ENCODE measurements around the gene HSD17B11. TPM values are rescaled to one million over a fixed set of nuclear protein-coding genes. Genes with fewer than 3 reads are reported as not detected.

The HSD17B11 gene
- total RNA-seq, 1 experiment from 2014 or later, result 8.8 TPM

GRCh38 chr4:87330761-87331160 lies 60.2 kb downstream of the HSD17B11 start:
- DNase-seq, result no peak
- Histone ChIP-seq H4K5ac (ENCODE audit: insufficient read length, low read depth, low read length) (no peak overlapping the region), H3K79me2 (ENCODE audit: insufficient read depth, low read length) (no peaks in the 10 kb centered on the region), H3T11ph (ENCODE audit: low read length) (no peak overlapping the region), H3K27me3 (ENCODE audit: insufficient read depth, low read length) (no peaks in the 10 kb centered on the region), H2BK5ac (ENCODE audit: insufficient read length, low read length) (no peak overlapping the region), H3K27ac (ENCODE audit: insufficient read length, low read depth, low read length) (no peak overlapping the region), H3K18ac (ENCODE audit: insufficient read length, low read depth, low read length) (no peak overlapping the region), H4K8ac (replicated peaks; ENCODE audit: insufficient read length, low read depth, low read length) (no peak overlapping the region), H3K4me2 (ENCODE audit: insufficient read depth, insufficient read length, low read length) (no peak overlapping the region), H3K79me1 (ENCODE audit: insufficient read depth, low read depth, low read length, poor library complexity, severe bottlenecking) (no peaks in the 10 kb centered on the region), H2BK12ac (ENCODE audit: insufficient read length, low read depth, low read length) (no peak overlapping the region), H3K4ac (ENCODE audit: low read depth, low read length) (no peak overlapping the region), H3K14ac (ENCODE audit: insufficient read depth, low read length) (no peak overlapping the region), H2BK20ac (ENCODE audit: low read depth, low read length, poor library complexity, severe bottlenecking) (no peak overlapping the region), H4K91ac (ENCODE audit: insufficient read length, low read depth, low read length) (no peak overlapping the region), H2AK5ac (ENCODE audit: insufficient read length, low read length) (no peak overlapping the region), H3K9me3 (ENCODE audit: control insufficient read depth, low read depth, low read length) (no peaks in the 10 kb centered on the region), H3K56ac (ENCODE audit: insufficient read length, low read depth, low read length) (no peak overlapping the region), H2AFZ (ENCODE audit: low read length) (no peak overlapping the region), H3K23me2 (ENCODE audit: insufficient read length, low read depth, low read length, poor library complexity, severe bottlenecking) (no peaks in the 10 kb centered on the region), H3K9ac (ENCODE audit: extremely low read depth, insufficient read length, low read length) (no peak overlapping the region), H2BK120ac (ENCODE audit: low read depth, low read length, poor library complexity, severe bottlenecking) (no peak overlapping the region), H4K20me1 (ENCODE audit: control insufficient read depth, insufficient read depth, insufficient read length) (no peaks in the 10 kb centered on the region), H2BK15ac (ENCODE audit: low read depth, low read length) (no peak overlapping the region), H3K23ac (ENCODE audit: insufficient read length, low read depth, low read length) (no peak overlapping the region), H3K4me1 (ENCODE audit: insufficient read depth, low read length) (no peaks in the 10 kb centered on the region)
- peaks cover 18 to 22% (median 20%) of the 10 kb centered on the region in 3 experiments for H3K36me3 Mint-ChIP-seq (ENCODE audit: insufficient read depth in 1 of 3, low read depth in 3 of 3)
- H3K27me3 Mint-ChIP-seq (ENCODE audit: low read depth), result no peaks in the 10 kb centered on the region
- no peak overlapping the region for H3K4me3 Mint-ChIP-seq
- TF ChIP-seq CTCF (conservative IDR thresholded peaks at IDR 0.05), result no peak
- peaks cover 20 to 21% of the 10 kb centered on the region in 2 experiments for H3K9me3 Mint-ChIP-seq
- H3K27ac Mint-ChIP-seq, result no peak overlapping the region; a peak in 1 of 7 replicates
- WGBS (ENCODE audit: extremely low coverage, insufficient read length, low lambda C conversion rate), result no CpG with 5 or more reads among the region's 4 CpGs
- H3K4me1 Mint-ChIP-seq, result no peaks in the 10 kb centered on the region

Measured in H9 (cell line).